Psoas muscle (tissue), 8 donors: ENCODE measurements around the gene CAPN7. TPM values are rescaled to one million over a fixed set of nuclear protein-coding genes. Genes with fewer than 3 reads are reported as not detected.
A peak's percentile ranks its signal among the peaks of the same experiment; 100 is the strongest.

Source experiments
- ATAC-seq, 4 donors: fragments of 200-7000 bp; cut with Tn5 transposase; one replicate each; pipeline ENCODE4 v1.9.1; 2020; ENCODE audit warnings: moderate library complexity in 3 of 4, mild to moderate bottlenecking in 2 of 4
- DNase-seq, 2 donors: peaks; one replicate each; pipeline ENCODE4 v3.0.0-alpha.2; 2020
- H3K27ac ChIP-seq: fragments of 200-600 bp; one replicate; pipeline ENCODE4 v1.8.0; 2022
- H3K27me3 ChIP-seq, 3 donors: fragments of 200-600 bp in 1 of 3; one replicate each; pipeline versions ENCODE4 v1.6.1 to v1.8.0; 2013 to 2022; ENCODE audit warnings: low read length in 2 of 3, mild to moderate bottlenecking in 2 of 3, moderate library complexity in 1 of 3; ENCODE audit not compliant: insufficient read depth in 3 of 3
- H3K36me3 ChIP-seq, 2 donors: fragments of 200-600 bp in 1 of 2; one replicate each; pipeline versions ENCODE4 v1.6.1 to v1.8.0; 2013 to 2022; ENCODE audit warnings: low read depth in 1 of 2, mild to moderate bottlenecking in 1 of 2, moderate library complexity in 1 of 2; ENCODE audit not compliant: insufficient read depth in 1 of 2
- H3K4me1 ChIP-seq: fragments of 200-600 bp; one replicate; pipeline ENCODE4 v1.8.0; 2022
- H3K4me3 ChIP-seq: fragments of 200-600 bp; one replicate; pipeline ENCODE4 v1.8.0; 2022; ENCODE audit warnings: mild to moderate bottlenecking
- H3K9me3 ChIP-seq: fragments of 200-600 bp; one replicate; pipeline ENCODE4 v1.8.0; 2022
- WGBS, 3 donors: extraction: QIAGEN DNeasy Blood & Tissue Kit; methylation state at CpG; one replicate each; pipeline versions ENCODE4 v1.1.6 to v1.1.7; 2013; 5-methylcytosine and 5-hydroxymethylcytosine counted together
- intact Hi-C, 2 donors: fragments of 100-400 bp; cut with DNase I; formaldehyde crosslinking; loops; one replicate each; pipeline versions ENCODE4 v1.11.0 to v1.14.2; 2022
- polyA plus RNA-seq, 3 donors: library from polyadenylated mRNA; stranded (reverse); fragments of 200-250 nt; gene quantifications; one replicate each; pipeline ENCODE4 v1.2.3, GENCODE V29; 2013
- total RNA-seq, 4 donors: library from RNA; stranded (reverse); fragmentation: NEBNext Ultra II Directional in 2 of 4; extraction: Animal tissue kit (Norgen Biotek cat#: 25700) in 2 of 4; gene quantifications; one replicate each; pipeline versions ENCODE4 v1.2.1 to v1.2.4, GENCODE V29; 2021 to 2023
- TF ChIP-seq, protein P1 (sequence below): fragments of 200-600 bp; IDR thresholded peaks from one replicate; pipeline ENCODE4 v1.8.0; 2022; ENCODE audit warnings: antibody characterized with exemption
- donor health status: healthy with polysubstance abuse.
- donor health status: DM: no; HTN: no; CAD: no; lungs with moderate emphysema.
- donor health status: Bipolar disorder and iron deficiency.
- donor health status: healthy.
- donor health status: DM: yes; HTN: yes; CAD: no.
- donor health status: DM: no; HTN: no; CAD: no.
- donor health status: DM: no; HTN: no; CAD: no.
- donor health status: DM: yes; HTN: yes; CAD: no.

CAPN7 gene
- total and polyA plus RNA-seq, 7 donors: 15.2 to 42.7 (median 26.8) TPM

DNA sequence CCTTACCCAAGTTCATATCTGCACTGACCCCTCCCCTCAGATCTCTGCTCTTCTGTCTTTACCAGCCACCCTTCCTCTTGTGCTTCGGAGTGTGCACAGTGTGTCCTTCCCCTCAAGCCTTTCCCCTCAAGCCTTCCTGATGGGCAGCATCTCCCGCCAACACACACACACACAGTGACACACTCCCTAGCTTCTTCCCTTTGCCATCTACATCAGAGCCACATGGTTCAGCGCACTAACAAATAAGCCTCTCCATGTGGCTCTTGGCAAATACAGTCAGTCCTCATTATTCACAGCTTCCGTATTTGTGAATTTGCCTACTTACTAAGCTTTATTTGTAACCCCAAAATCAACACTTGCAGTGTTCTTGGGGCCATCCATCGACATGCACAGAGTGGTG, 88.9 kb downstream of the CAPN7 start:
- TF ChIP-seq, protein P1, sequence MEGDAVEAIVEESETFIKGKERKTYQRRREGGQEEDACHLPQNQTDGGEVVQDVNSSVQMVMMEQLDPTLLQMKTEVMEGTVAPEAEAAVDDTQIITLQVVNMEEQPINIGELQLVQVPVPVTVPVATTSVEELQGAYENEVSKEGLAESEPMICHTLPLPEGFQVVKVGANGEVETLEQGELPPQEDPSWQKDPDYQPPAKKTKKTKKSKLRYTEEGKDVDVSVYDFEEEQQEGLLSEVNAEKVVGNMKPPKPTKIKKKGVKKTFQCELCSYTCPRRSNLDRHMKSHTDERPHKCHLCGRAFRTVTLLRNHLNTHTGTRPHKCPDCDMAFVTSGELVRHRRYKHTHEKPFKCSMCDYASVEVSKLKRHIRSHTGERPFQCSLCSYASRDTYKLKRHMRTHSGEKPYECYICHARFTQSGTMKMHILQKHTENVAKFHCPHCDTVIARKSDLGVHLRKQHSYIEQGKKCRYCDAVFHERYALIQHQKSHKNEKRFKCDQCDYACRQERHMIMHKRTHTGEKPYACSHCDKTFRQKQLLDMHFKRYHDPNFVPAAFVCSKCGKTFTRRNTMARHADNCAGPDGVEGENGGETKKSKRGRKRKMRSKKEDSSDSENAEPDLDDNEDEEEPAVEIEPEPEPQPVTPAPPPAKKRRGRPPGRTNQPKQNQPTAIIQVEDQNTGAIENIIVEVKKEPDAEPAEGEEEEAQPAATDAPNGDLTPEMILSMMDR: no peak
- DNase-seq (no peak), ATAC-seq (peak in 1 of 4 donors; percentile 27)
- Histone ChIP-seq H3K4me1 (peaks cover 29% of the 10 kb centered on the region), H3K9me3 (no peaks in the 10 kb centered on the region), H3K27ac (peak overlapping the region; percentile 58), H3K36me3 (no peaks in the 10 kb centered on the region), H3K27me3 (no peaks in the 10 kb centered on the region), H3K4me3 (no peak overlapping the region)
- intact Hi-C loops: no loop called here
- WGBS, 3 donors: 77 to 85% (median 77%) methylated on average over 5 of the region's 5 CpGs

DNA sequence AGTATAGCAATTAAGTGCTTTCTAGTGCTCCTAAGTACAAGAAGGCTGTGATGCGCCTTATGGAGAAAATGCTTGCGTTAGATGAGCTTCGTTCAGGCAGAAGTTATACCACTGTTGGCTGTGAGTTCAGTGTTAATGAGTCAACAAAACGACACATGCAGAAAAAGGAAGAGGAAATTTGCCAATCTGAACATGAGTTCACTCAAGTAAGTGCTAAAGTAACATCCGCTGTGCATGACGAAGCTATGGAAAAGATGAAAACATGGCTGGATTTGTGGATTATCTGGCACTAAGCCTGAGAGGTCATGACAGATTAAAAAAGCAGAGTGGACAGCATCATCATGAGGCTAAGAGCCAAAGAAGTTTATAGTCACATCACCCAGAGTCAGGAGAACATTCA, 89.5 kb downstream of the CAPN7 start:
- H3K4me3 ChIP-seq: no peak overlapping the region
- ATAC-seq (peak in 3 of 4 donors; percentile 10 to 56 (median 15)), DNase-seq (no peak)
- H3K27ac ChIP-seq: peak overlapping the region; percentile 58
- no peaks in the 10 kb centered on the region for H3K27me3 ChIP-seq
- 54 to 57% (median 56%) methylated on average over 6 of the region's 6 CpGs for WGBS, 3 donors
- no peaks in the 10 kb centered on the region for H3K36me3 ChIP-seq
- peaks cover 30% of the 10 kb centered on the region for H3K4me1 ChIP-seq
- TF ChIP-seq, protein P1: no peak
- intact Hi-C loops: no loop called here
- H3K9me3 ChIP-seq: no peaks in the 10 kb centered on the region

DNA sequence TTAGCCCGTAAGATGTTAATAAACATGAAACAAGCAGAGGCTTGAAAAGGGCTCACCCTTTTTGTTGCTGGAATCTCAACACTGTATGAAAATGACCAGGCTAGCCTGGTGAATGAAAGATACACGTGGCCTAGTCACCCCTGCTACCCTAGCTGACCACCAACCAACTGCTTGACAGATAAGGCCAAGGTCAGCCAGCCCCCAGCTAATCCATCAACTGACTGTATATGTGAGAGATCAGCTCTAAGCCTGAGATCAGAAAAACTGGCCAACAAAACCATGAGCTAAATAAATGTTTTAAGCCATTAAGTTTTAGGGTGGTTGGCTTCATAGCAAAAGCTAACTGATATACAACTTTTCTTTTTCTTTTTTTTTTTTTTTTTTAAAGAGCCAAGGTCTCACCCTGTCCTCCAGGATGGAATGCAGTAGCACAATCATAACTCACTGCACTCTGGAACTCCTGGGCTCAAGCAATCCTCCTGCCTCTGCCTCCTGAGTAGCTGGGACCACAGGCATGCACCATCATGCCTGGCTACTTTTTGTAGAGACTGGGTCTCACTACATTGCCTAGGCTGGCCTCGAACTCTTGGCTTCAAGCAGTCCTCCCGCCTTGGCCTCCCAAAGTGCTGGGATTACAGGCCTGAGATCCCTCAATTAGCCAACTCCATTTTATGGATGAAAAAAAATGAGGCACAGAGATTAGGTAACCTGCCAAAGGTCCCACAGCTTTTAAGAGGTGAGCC, 91.7 kb downstream of the CAPN7 start:
- Histone ChIP-seq H3K9me3 (no peaks in the 10 kb centered on the region), H3K36me3 (peaks cover 0 to 10% of the 10 kb centered on the region in 2 donors), H3K4me3 (no peak overlapping the region), H3K27me3 (no peaks in the 10 kb centered on the region), H3K27ac (no peak overlapping the region), H3K4me1 (peaks cover 19% of the 10 kb centered on the region)
- TF ChIP-seq, protein P1: no peak
- DNase-seq: no peak
- WGBS, 3 donors: 78 to 85% (median 82%) methylated on average over 4 of the region's 4 CpGs
- intact Hi-C loops: no loop called here
- no peak for ATAC-seq

GRCh38 chr3:15298504-15298903, 92.5 kb downstream of the CAPN7 start:
- DNase-seq (no peak), ATAC-seq (no peak)
- peaks cover 0 to 15% of the 10 kb centered on the region in 2 donors for H3K36me3 ChIP-seq
- TF ChIP-seq, protein P1: no peak
- no peaks in the 10 kb centered on the region for H3K27me3 ChIP-seq
- peaks cover 13% of the 10 kb centered on the region for H3K4me1 ChIP-seq
- no peaks in the 10 kb centered on the region for H3K9me3 ChIP-seq
- no peak overlapping the region for H3K27ac ChIP-seq
- WGBS, 3 donors: 82 to 86% (median 83%) methylated on average over 3 of the region's 3 CpGs
- H3K4me3 ChIP-seq: no peak overlapping the region
- intact Hi-C loops: no loop called here

- 74 to 83% (median 76%) methylated on average over 3 of the region's 3 CpGs for WGBS, 3 donors
- intact Hi-C loops: no loop called here
- ATAC-seq: no peak
Measured at GRCh38 chr3:15299036-15299435, 93.0 kb downstream of the CAPN7 start.

More at GRCh38 chr3:15299036-15299435, 93.0 kb downstream of the CAPN7 start:
- Histone ChIP-seq H3K4me1 (peaks cover 13% of the 10 kb centered on the region), H3K36me3 (peaks cover 0 to 15% of the 10 kb centered on the region in 2 donors), H3K4me3 (no peak overlapping the region), H3K27me3 (no peaks in the 10 kb centered on the region), H3K9me3 (no peaks in the 10 kb centered on the region), H3K27ac (no peak overlapping the region)
- no peak for DNase-seq
- TF ChIP-seq, protein P1: no peak
